Progenitor cell of endocrine pancreas (in vitro differentiated cells): Measurements from ENCODE around the gene GALNT8. TPM values are rescaled to one million over a fixed set of nuclear protein-coding genes. Genes with fewer than 3 reads are reported as not detected.

Experiments used
- DNase-seq: peaks from one replicate; pipeline ENCODE4 v3.0.0; 2021; ENCODE audit warnings: low spot score; ENCODE audit not compliant: unreplicated experiment
- H3K27ac Mint-ChIP-seq: 2 replicates; pipeline ENCODE4 v1.8.0; 2021; ENCODE audit warnings: mild to moderate bottlenecking, moderate library complexity, mixed read lengths
- H3K27me3 Mint-ChIP-seq: 2 replicates; pipeline ENCODE4 v1.8.0; 2021; ENCODE audit warnings: mixed read lengths
- H3K36me3 Mint-ChIP-seq: 2 replicates; pipeline ENCODE4 v1.8.0; 2022; ENCODE audit warnings: mixed read lengths; ENCODE audit not compliant: insufficient read depth
- H3K4me1 Mint-ChIP-seq: 2 replicates; pipeline ENCODE4 v1.8.0; 2021; ENCODE audit warnings: low read depth, mixed read lengths
- H3K4me3 Mint-ChIP-seq: 2 replicates; pipeline ENCODE4 v1.8.0; 2021; ENCODE audit warnings: low read depth, mild to moderate bottlenecking, moderate library complexity, mixed read lengths
- H3K9me3 Mint-ChIP-seq: 2 replicates; pipeline ENCODE4 v1.8.0; 2021; ENCODE audit warnings: low read depth, mixed read lengths
- total RNA-seq: library from RNA; stranded (reverse); gene quantifications from 2 replicates; pipeline ENCODE4 v1.2.1, GENCODE V29; 2021
- TF ChIP-seq, protein P1 (sequence below): fragments of 200-600 bp; sonication (generic); IDR thresholded peaks from one replicate; pipeline ENCODE4 v1.5.0; 2021; ENCODE audit warnings: antibody characterized with exemption, mild to moderate bottlenecking; ENCODE audit not compliant: unreplicated experiment

The GALNT8 gene
- total RNA-seq, 1 donor from 2014 or later, result 15.6 TPM

DNA sequence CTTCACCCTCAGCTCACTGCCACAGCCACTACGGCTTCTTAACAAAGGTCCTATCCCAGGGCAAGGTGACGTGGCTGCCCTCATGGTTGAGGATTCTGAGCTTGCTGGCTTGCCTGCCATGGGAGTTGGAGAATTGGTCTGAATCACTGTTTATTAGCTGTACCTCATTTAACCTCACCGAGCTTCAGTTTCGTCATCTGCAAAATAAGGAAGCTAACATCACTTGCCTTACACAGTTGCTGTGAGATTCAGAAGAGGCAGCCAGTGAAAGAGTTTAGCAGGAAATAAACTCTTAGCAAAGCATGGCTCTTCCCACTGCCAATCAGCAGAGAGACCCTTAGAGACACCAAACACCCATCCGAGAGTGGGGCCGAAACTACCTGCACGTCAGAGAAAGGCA, 99.5 kb downstream of the GALNT8 start:
- Mint-ChIP-seq H3K27me3 (peaks cover 15% of the 10 kb centered on the region), H3K4me3 (no peak overlapping the region), H3K9me3 (no peaks in the 10 kb centered on the region), H3K36me3 (no peaks in the 10 kb centered on the region), H3K27ac (no peak overlapping the region), H3K4me1 (peaks cover 3% of the 10 kb centered on the region)
- no peak for DNase-seq
- TF ChIP-seq, protein P1, sequence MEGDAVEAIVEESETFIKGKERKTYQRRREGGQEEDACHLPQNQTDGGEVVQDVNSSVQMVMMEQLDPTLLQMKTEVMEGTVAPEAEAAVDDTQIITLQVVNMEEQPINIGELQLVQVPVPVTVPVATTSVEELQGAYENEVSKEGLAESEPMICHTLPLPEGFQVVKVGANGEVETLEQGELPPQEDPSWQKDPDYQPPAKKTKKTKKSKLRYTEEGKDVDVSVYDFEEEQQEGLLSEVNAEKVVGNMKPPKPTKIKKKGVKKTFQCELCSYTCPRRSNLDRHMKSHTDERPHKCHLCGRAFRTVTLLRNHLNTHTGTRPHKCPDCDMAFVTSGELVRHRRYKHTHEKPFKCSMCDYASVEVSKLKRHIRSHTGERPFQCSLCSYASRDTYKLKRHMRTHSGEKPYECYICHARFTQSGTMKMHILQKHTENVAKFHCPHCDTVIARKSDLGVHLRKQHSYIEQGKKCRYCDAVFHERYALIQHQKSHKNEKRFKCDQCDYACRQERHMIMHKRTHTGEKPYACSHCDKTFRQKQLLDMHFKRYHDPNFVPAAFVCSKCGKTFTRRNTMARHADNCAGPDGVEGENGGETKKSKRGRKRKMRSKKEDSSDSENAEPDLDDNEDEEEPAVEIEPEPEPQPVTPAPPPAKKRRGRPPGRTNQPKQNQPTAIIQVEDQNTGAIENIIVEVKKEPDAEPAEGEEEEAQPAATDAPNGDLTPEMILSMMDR, result no peak

DNA sequence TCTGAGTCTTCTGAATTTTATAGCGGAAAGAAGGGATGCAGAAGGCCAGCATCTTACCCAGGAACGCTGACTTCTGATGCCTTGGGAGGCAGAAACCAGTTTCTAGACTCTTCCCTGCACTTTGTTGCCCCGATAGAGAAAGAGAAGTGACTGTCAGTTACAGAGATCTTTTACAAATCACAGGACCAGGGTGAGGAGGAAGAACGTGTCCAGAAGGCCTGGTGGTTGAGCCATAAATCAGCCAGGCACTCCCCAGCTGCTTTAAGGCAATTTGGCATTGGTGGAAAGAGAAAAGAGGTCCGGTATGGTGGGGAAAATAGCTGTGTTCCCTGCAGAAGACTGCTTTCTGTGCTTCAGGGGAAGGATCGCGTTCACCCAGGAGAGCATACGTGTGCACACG, 100.8 kb downstream of the GALNT8 start:
- H3K36me3 Mint-ChIP-seq, result no peaks in the 10 kb centered on the region
- H3K27ac Mint-ChIP-seq, result no peak overlapping the region
- H3K4me1 Mint-ChIP-seq, result no peaks in the 10 kb centered on the region
- H3K27me3 Mint-ChIP-seq, result peaks cover 8% of the 10 kb centered on the region
- H3K4me3 Mint-ChIP-seq, result no peak overlapping the region
- DNase-seq, result no peak
- no peaks in the 10 kb centered on the region for H3K9me3 Mint-ChIP-seq
- TF ChIP-seq, protein P1, result no peak

Other genes starting within 250 kb of the GALNT8 start
- gene RAD51AP1, start 181.5 kb upstream of the GALNT8 start, total RNA-seq, result 33.4 and 40.1 TPM in 2 replicates
- 27.6 and 30.8 TPM in 2 replicates for gene DYRK4, start 158.2 kb upstream of the GALNT8 start, total RNA-seq
- 3.3 and 3.5 TPM in 2 replicates for gene AKAP3, start 71.3 kb upstream of the GALNT8 start, total RNA-seq
- gene NDUFA9, start 71.3 kb upstream of the GALNT8 start, total RNA-seq, result 136 TPM in 2 replicates
- not detected in 2 replicates for gene KCNA1, start 189.5 kb downstream of the GALNT8 start, total RNA-seq